Mesenchymal stem cell (in vitro differentiated cells and primary cell): Measurements from ENCODE around the gene STK16.
A peak's percentile ranks its signal among the peaks of the same experiment; 100 is the strongest.

Source experiments
- DNase-seq: peaks from one replicate; pipeline ENCODE4 v3.0.0-alpha.2; 2013
- H2AFZ ChIP-seq: one replicate; pipeline ENCODE4 v1.6.1; 2013; ENCODE audit warnings: low read depth, mild to moderate bottlenecking, control low read depth, inconsistent platforms, low read length, moderate library complexity
- H2AK5ac ChIP-seq: 2 replicates; pipeline ENCODE4 v1.6.1; 2013; ENCODE audit warnings: low read length, moderate library complexity, mild to moderate bottlenecking, inconsistent platforms; ENCODE audit not compliant: severe bottlenecking
- H2BK120ac ChIP-seq: one replicate; pipeline ENCODE4 v1.6.1; 2013; ENCODE audit warnings: low read depth, mild to moderate bottlenecking, inconsistent platforms, low read length, moderate library complexity
- H2BK12ac ChIP-seq, 2 experiments: one replicate each; pipeline ENCODE4 v1.6.1; 2013; ENCODE audit warnings: inconsistent platforms in 2 of 2, low read length in 2 of 2, mild to moderate bottlenecking in 2 of 2, moderate library complexity in 2 of 2, control low read depth in 1 of 2
- H2BK15ac ChIP-seq: one replicate; pipeline ENCODE4 v1.6.1; 2013; ENCODE audit warnings: mild to moderate bottlenecking, low read depth, inconsistent platforms; ENCODE audit not compliant: poor library complexity, severe bottlenecking
- H2BK5ac ChIP-seq: 2 replicates; pipeline ENCODE4 v1.6.1; 2013; ENCODE audit warnings: low read depth, mild to moderate bottlenecking, low read length, control low read depth, inconsistent platforms; ENCODE audit not compliant: poor library complexity, severe bottlenecking
- H3K14ac ChIP-seq, 2 experiments: one replicate each; pipeline ENCODE4 v1.6.1; 2013; ENCODE audit warnings: inconsistent platforms in 2 of 2, low read length in 2 of 2, control low read depth in 1 of 2, mild to moderate bottlenecking in 1 of 2, moderate library complexity in 1 of 2
- H3K18ac ChIP-seq, 2 experiments: one replicate each; pipeline ENCODE4 v1.6.1; 2013; ENCODE audit warnings: inconsistent platforms in 2 of 2, low read length in 2 of 2, control low read depth in 1 of 2, low read depth in 1 of 2, mild to moderate bottlenecking in 1 of 2
- H3K23ac ChIP-seq, 2 experiments: one replicate each; pipeline ENCODE4 v1.6.1; 2013; ENCODE audit warnings: inconsistent platforms in 2 of 2, low read length in 2 of 2, mild to moderate bottlenecking in 2 of 2, moderate library complexity in 2 of 2, control low read depth in 1 of 2
- H3K27ac ChIP-seq: 2 replicates; pipeline ENCODE4 v1.5.1; 2013; ENCODE audit warnings: mild to moderate bottlenecking, moderate library complexity, low read length, control low read depth, inconsistent platforms; ENCODE audit not compliant: poor library complexity, severe bottlenecking
- H3K27me3 ChIP-seq, 2 experiments: 2 replicates each; pipeline versions ENCODE4 v1.6.1 to v1.7.0; 2013; ENCODE audit warnings: low read length in 2 of 2, mild to moderate bottlenecking in 2 of 2, moderate library complexity in 2 of 2, control low read depth in 1 of 2, inconsistent platforms in 1 of 2; ENCODE audit not compliant: control insufficient read depth in 1 of 2, insufficient read depth in 1 of 2
- H3K36me3 ChIP-seq, 2 experiments: 2 replicates each; pipeline versions ENCODE4 v1.6.1 to v1.7.0; 2013; ENCODE audit warnings: low read length in 2 of 2, control low read depth in 1 of 2, inconsistent platforms in 1 of 2, low read depth in 1 of 2, mild to moderate bottlenecking in 1 of 2; ENCODE audit not compliant: insufficient read depth in 2 of 2, control insufficient read depth in 1 of 2
- H3K4ac ChIP-seq, 2 experiments: one replicate each; pipeline ENCODE4 v1.6.1; 2013; ENCODE audit warnings: inconsistent platforms in 2 of 2, low read length in 2 of 2, mild to moderate bottlenecking in 2 of 2, moderate library complexity in 2 of 2, control low read depth in 1 of 2, low read depth in 1 of 2
- H3K4me1 ChIP-seq: 2 replicates; pipeline ENCODE4 v1.6.1; 2013; ENCODE audit warnings: low read depth, low read length, control low read depth; ENCODE audit not compliant: control insufficient read depth, insufficient read depth
- H3K4me2 ChIP-seq: 2 replicates; pipeline ENCODE4 v1.6.1; 2013; ENCODE audit warnings: low read length, mild to moderate bottlenecking, inconsistent platforms; ENCODE audit not compliant: poor library complexity, severe bottlenecking
- H3K4me3 ChIP-seq, 2 experiments: 2 replicates each; pipeline versions ENCODE4 v1.5.1 to v1.7.0; 2013; ENCODE audit warnings: low read length in 2 of 2, mild to moderate bottlenecking in 2 of 2, control low read depth in 1 of 2, low read depth in 1 of 2; ENCODE audit not compliant: insufficient read depth in 1 of 2
- H3K79me1 ChIP-seq: replicated peaks from 2 replicates; pipeline ENCODE4 v1.6.1; 2013; ENCODE audit warnings: mild to moderate bottlenecking, control low read depth, low read length, inconsistent platforms; ENCODE audit not compliant: poor library complexity, severe bottlenecking
- H3K9ac ChIP-seq: 2 replicates; pipeline ENCODE4 v1.7.0; 2013; ENCODE audit warnings: mild to moderate bottlenecking, low read length, moderate library complexity
- H3K9me3 ChIP-seq: 2 replicates; pipeline ENCODE4 v1.7.0; 2013; ENCODE audit warnings: mild to moderate bottlenecking, low read length; ENCODE audit not compliant: control insufficient read depth
- H4K8ac ChIP-seq: one replicate; pipeline ENCODE4 v1.6.1; 2013; ENCODE audit warnings: inconsistent platforms, mild to moderate bottlenecking, low read length, moderate library complexity
- H4K91ac ChIP-seq: one replicate; pipeline ENCODE4 v1.6.1; 2013; ENCODE audit warnings: mild to moderate bottlenecking, low read length, inconsistent platforms
- WGBS: methylation state at CpG from one replicate; pipeline ENCODE4 v1.1.7; 2013; ENCODE audit warnings: mixed read lengths; 5-methylcytosine and 5-hydroxymethylcytosine counted together

STK16 gene

DNA sequence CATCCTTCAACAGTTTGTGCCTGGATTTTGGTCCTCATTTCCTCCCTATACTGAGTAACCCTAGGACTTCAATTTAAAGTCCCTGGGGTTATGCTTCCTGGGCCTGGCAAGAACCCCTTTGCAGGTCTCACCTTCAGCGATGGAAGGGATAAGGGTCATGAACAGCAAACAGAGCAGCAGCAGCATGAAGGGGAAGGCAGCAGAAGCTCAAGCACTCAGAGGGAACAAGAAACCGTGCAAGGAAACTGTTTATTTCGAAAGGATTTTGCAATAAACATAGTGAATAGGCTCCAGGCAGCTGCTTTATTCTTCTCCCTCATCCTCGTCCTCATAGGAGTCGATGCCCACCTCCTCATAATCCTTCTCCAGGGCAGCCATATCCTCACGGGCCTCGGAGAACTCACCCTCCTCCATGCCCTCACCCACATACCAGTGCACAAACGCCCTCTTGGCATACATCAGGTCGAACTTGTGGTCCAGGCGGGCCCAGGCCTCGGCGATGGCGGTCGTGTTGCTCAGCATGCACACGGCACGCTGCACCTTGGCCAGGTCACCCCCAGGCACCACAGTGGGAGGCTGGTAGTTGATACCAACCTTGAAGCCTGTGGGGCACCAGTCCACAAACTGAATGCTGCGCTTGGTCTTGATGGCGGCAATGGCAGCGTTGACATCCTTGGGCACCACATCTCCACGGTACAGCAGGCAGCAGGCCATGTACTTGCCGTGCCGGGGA lies 4.9 kb downstream of the STK16 start:
- Histone ChIP-seq H3K23ac (no peak overlapping the region), H3K9ac (peak overlapping the region; percentile 63), H3K9me3 (no peaks in the 10 kb centered on the region), H2BK5ac (peak overlapping the region; percentile 95), H3K18ac (peak overlapping the region; percentile 13 to 46), H3K4me1 (peaks cover 69% of the 10 kb centered on the region), H2BK12ac (peak overlapping the region; percentile 35 to 57), H3K4me3 (peak overlapping the region in 1 of 2 experiments; percentile 10), H3K14ac (peak overlapping the region in 1 of 2 experiments; percentile 64), H3K4ac (peak overlapping the region; percentile 77 to 79), H3K4me2 (no peak overlapping the region), H2BK120ac (no peak overlapping the region), H4K91ac (peak overlapping the region; percentile 97), H3K27me3 (peaks cover 0 to 11% of the 10 kb centered on the region in 2 experiments), H2AK5ac (peak overlapping the region; percentile 89), H2AFZ (no peak overlapping the region), H3K36me3 (peaks cover 32 to 33% of the 10 kb centered on the region in 2 experiments), H3K79me1 (peaks cover 15% of the 10 kb centered on the region), H2BK15ac (peak overlapping the region; percentile 73), H3K27ac (peak overlapping the region; percentile 99), H4K8ac (peak overlapping the region; percentile 74)
- peak; percentile 59 for DNase-seq
- WGBS = 95% methylated on average over 22 of the region's 22 CpGs

DNA sequence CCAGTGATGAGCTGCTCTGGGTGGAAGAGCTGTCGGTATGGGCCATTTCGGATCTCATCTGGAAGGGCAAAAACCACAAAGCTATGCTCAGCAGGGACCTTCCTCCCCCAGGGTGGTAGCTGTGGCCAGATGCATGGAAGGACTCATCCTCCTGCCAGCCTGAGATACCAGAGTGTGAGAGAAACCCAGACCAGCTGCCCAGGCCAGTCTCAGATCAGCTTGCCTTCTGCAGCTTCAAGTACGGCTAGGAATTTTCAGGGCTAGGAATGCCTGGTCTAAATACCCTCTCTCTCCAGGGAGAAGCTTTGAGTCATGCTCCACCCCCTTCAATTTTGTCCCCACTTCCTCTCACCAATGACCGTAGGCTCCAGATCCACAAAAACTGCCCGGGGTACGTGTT lies 6.4 kb downstream of the STK16 start:
- Histone ChIP-seq H2BK12ac (peak overlapping the region in 1 of 2 experiments; percentile 51), H3K36me3 (peaks cover 31% of the 10 kb centered on the region in 2 experiments), H3K23ac (no peak overlapping the region), H2AFZ (no peak overlapping the region), H3K4me3 (peak overlapping the region in 1 of 2 experiments; percentile 85), H3K18ac (no peak overlapping the region), H2AK5ac (peak overlapping the region; percentile 89), H3K27me3 (peaks cover 0 to 16% of the 10 kb centered on the region in 2 experiments), H2BK120ac (no peak overlapping the region), H3K4me1 (peaks cover 66% of the 10 kb centered on the region), H3K9me3 (no peaks in the 10 kb centered on the region), H3K14ac (peak overlapping the region in 1 of 2 experiments; percentile 35), H3K27ac (peak overlapping the region; percentile 99), H3K4me2 (peak overlapping the region; percentile 36), H4K91ac (no peak overlapping the region), H4K8ac (peak overlapping the region; percentile 35), H3K79me1 (peaks cover 11% of the 10 kb centered on the region), H3K9ac (no peak overlapping the region), H2BK5ac (no peak overlapping the region), H2BK15ac (no peak overlapping the region), H3K4ac (peak overlapping the region in 1 of 2 experiments; percentile 26)
- 79% methylated on average over 6 of the region's 6 CpGs for WGBS
- peak; percentile 5 for DNase-seq

DNA sequence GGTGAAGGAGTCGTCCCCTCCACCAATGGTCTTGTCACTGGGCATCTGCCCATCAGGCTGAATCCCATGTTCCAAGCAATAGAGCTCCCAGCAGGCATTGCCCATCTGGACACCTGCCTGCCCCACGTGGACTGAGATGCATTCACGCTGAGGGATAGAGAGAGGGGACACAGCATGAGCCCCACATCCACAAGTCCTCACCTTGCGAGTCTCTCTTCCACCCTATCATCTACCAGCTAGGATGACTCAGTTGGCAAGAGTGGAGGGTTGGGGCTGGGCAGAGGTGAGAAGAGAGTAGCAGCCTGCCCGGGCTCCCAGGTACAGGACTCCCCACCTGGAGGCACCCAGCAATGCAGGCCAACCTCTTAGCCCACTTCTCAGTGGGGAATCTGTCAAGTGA lies 6.8 kb downstream of the STK16 start:
- H2AK5ac ChIP-seq = peak overlapping the region; percentile 89
- WGBS = 89% methylated on average over 1 of the region's 5 CpGs
- peaks cover 65% of the 10 kb centered on the region for H3K4me1 ChIP-seq
- no peaks in the 10 kb centered on the region for H3K9me3 ChIP-seq
- no peak overlapping the region for H3K23ac ChIP-seq
- no peak overlapping the region for H3K18ac ChIP-seq
- H2BK12ac ChIP-seq = peak overlapping the region in 1 of 2 experiments; percentile 51
- no peak for DNase-seq
- H2AFZ ChIP-seq = no peak overlapping the region
- no peak overlapping the region for H2BK15ac ChIP-seq
- H4K8ac ChIP-seq = no peak overlapping the region
- no peak overlapping the region for H2BK120ac ChIP-seq
- H3K27ac ChIP-seq = peak overlapping the region; percentile 99
- H3K36me3 ChIP-seq = peaks cover 27 to 28% of the 10 kb centered on the region in 2 experiments
- H3K9ac ChIP-seq = no peak overlapping the region
- H3K79me1 ChIP-seq = peaks cover 8% of the 10 kb centered on the region
- H3K4ac ChIP-seq = peak overlapping the region in 1 of 2 experiments; percentile 26
- H3K27me3 ChIP-seq = peaks cover 0 to 16% of the 10 kb centered on the region in 2 experiments
- peak overlapping the region in 1 of 2 experiments; percentile 85 for H3K4me3 ChIP-seq
- H3K4me2 ChIP-seq = peak overlapping the region; percentile 100
- H4K91ac ChIP-seq = no peak overlapping the region
- no peak overlapping the region for H2BK5ac ChIP-seq
- H3K14ac ChIP-seq = no peak overlapping the region

DNA sequence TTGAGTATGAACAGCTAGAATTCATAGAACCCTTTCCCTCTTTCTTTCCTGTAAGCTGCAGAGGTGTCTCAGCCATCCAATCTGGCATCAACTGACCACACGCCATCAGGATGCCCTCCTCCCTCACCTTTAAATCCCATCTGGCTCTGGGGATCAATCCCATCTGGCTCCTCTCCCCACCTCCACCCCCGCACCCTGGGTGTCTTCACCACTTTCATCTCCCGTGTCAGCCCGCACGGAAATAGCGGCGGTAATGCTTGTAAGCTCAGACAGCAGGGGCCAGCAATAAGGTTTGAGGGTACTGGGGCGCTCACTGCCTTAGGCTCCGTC lies 7.3 kb downstream of the STK16 start:
- no peaks in the 10 kb centered on the region for H3K9me3 ChIP-seq
- no peak overlapping the region for H2AFZ ChIP-seq
- peaks cover 22 to 24% of the 10 kb centered on the region in 2 experiments for H3K36me3 ChIP-seq
- no peak overlapping the region for H4K8ac ChIP-seq
- H3K27me3 ChIP-seq = peaks cover 0 to 16% of the 10 kb centered on the region in 2 experiments
- H3K27ac ChIP-seq = peak overlapping the region; percentile 38
- H4K91ac ChIP-seq = no peak overlapping the region
- no peak overlapping the region for H3K23ac ChIP-seq
- peak overlapping the region; percentile 64 to 85 for H3K4me3 ChIP-seq
- peaks cover 4% of the 10 kb centered on the region for H3K79me1 ChIP-seq
- WGBS = 25% methylated on average over 9 of the region's 9 CpGs
- no peak overlapping the region for H3K4ac ChIP-seq
- no peak overlapping the region for H3K18ac ChIP-seq
- H3K9ac ChIP-seq = peak overlapping the region; percentile 70
- no peak overlapping the region for H2BK15ac ChIP-seq
- H3K4me1 ChIP-seq = peaks cover 62% of the 10 kb centered on the region
- peak overlapping the region in 1 of 2 experiments; percentile 8 for H2BK12ac ChIP-seq
- no peak for DNase-seq
- H2BK5ac ChIP-seq = no peak overlapping the region
- H3K14ac ChIP-seq = no peak overlapping the region
- H3K4me2 ChIP-seq = peak overlapping the region; percentile 100
- H2BK120ac ChIP-seq = no peak overlapping the region
- no peak overlapping the region for H2AK5ac ChIP-seq
